Right lobe of liver (tissue), 4 donors: ENCODE results near the gene CYP2C8.
"Not testable (repeated sequence)": the region's sequence is repeated elsewhere in the genome, so short reads cannot be mapped to it uniquely, and the experiment has no call there.

Source experiments
- CTCF ChIP-seq, 4 donors: fragments of 200-600 bp in 3 of 4; fragments of 450-650 bp in 1 of 4; IDR thresholded peaks; one replicate each; pipeline versions ENCODE4 v1.5.1 to v1.8.0; 2016 to 2022; ENCODE audit warnings: antibody characterized with exemption in 4 of 4, mild to moderate bottlenecking in 2 of 4
- POLR2A ChIP-seq: fragments of 450-650 bp; IDR thresholded peaks from one replicate; pipeline ENCODE4 v1.6.1; 2017; ENCODE audit warnings: antibody characterized with exemption, mild to moderate bottlenecking
- donor health status: DM: no; HTN: no; CAD: no.
- donor health status: DM: no; HTN: no; CAD: no.
- donor health status: DM: no; HTN: yes; CAD: no.

DNA sequence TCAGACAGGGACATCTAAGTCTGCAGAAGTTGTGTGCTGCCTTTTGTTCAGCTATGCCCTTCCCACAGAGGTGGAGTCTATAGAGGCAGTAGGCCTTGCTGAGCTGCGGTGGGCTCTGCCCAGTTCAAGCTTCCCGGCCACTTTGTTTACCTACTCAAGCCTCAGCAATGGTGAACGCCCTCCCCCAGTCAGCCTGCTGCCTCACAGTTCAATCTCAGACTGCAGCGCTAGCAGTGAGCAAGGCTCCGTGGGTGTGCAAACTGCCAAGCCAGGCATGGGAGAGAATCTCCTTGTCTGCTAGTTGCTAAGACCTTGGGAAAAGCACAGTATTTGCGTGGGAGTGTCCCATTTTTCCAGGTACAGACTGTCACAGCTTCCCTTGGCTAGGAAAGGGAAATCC, 41.5 kb upstream of the CYP2C8 start:
- not testable (repeated sequence) for TF ChIP-seq CTCF (IDR thresholded peaks at IDR 0.05); POLR2A
